ENCODE measurements around the gene VCAN.

VCAN gene

DNA sequence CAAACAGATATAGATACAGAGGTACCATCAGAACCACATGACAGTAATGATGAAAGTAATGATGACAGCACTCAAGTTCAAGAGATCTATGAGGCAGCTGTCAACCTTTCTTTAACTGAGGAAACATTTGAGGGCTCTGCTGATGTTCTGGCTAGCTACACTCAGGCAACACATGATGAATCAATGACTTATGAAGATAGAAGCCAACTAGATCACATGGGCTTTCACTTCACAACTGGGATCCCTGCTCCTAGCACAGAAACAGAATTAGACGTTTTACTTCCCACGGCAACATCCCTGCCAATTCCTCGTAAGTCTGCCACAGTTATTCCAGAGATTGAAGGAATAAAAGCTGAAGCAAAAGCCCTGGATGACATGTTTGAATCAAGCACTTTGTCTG lies 69.2 kb downstream of the VCAN start:
- no peak for DNase-seq

DNA sequence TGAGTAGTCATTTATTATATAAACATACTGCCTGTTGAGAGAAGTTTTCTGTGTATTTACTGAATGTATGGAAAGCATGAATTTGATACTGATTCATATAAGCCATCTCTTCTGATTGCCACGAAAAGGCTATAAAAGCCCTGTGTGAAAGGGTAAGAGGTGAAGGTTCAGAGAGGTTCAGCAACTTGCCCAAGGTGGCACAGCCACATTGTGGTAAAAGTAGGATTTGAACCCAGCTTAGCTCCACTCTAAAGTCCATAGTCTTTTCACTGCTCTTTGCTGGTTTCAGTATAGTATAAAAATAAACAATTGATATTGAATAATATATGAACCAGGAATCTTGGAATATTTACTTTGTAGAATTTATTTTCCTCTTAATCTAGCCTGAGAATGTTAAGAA lies 71.3 kb downstream of the VCAN start:
- DNase-seq = no peak

DNA sequence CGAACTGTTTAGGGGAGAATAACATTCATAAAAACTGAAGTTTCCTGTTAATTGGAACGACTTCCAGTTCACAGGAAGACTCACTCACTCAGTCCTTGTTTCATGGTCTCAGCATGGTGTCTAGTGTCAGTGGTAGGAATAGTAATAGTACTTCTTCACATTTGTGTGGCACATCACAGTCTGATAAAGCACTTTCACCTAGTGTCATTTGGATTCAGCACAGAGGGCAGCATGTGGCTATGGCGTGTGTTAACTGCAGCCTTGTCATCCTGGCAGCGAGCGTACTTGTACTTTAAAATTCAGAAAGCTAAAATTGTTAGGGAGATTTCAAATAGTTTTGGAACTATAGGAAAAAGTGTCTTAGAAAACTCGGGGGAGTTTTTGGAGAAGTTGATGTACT lies 72.4 kb downstream of the VCAN start:
- DNase-seq = no peak

DNA sequence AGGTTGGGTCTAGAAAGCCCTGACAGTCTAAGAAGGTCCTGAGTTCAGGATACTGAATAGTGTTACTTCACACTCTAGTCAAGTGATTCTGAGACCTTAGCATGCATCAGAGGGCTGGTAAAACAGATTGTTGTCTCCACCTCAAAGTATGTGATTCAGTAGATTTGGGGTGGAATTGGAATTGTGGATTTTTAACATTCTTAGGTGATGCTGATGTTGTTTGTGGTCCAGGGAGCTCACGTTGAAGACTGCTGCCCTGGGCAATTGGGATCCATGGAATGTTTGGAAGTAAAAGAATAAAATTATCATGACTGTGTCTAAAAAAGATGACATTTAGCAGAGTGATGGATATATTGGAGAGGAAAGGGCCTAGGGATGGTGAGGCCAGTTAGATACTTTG lies 75.6 kb downstream of the VCAN start:
- no peak for DNase-seq

DNA sequence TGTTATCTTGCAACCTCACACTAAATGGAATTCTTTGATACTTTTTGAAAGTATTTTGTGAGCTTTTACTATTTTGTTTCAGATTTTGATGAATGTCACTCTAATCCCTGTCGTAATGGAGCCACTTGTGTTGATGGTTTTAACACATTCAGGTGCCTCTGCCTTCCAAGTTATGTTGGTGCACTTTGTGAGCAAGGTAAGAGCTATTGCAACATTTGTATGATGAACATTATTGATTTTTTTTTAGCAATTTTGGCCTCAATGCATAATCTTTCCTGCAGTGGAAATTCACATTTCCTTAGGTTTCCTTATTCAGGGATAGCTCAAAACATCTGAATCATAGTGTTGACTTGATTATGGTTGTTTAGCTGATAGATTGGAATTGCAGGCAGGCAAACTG lies 76.3 kb downstream of the VCAN start:
- DNase-seq = no peak

DNA sequence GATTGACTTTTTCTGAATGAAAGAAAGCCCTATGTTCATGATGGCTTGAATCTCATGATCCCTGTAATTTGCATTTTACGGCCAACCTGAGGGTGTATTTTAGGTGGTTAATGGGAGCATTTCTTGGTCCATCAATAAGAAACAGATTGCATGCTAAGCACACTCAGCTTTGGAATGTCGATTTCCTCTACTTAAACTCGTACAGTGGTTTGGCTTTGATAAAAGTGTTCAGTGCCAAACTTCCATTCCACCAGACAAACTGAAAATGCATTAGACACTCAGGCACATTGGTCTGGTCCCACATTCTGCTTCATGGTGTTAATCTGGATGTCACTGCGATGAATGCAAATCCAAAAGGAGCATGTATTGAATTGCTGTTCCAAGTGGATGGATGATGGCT lies 77.0 kb downstream of the VCAN start:
- no peak for DNase-seq

DNA sequence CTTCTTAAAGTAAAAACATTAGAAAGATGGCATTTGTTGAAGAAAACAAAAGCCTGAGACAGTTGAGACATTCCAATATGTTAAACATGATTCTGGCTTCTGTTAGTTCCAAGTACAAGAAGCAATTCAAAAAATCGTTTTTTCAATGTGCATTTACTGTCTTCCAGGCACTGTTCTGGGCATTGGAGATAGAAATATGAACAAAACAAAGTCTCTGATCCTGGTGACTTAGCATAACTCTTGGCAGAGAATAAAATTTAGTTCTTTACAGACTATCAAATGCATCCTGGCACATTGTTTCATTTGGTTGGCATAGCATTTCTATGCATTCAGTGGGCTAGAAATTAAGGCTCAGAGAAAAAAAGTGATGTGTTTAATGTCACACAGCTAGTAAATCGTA lies 77.5 kb downstream of the VCAN start:
- DNase-seq = no peak

DNA sequence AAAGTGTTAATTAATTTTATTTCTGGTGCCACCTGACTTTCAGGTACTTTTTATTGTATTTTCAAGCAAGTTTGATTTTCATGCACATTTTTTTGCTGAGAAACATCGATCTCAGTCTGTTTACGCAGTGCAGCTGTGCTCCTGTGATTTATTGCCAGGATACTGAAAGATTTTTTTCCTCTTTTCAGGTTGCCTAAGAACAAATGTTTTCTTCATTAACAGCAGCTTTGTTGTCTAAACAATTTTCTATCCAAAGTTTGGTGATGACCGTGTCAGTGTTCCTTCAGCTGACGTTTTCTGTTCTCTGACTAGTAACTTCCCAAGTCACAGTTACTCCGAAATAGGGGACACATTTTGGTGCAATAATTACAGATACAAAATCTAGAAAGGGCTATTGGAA lies 78.1 kb downstream of the VCAN start:
- DNase-seq = no peak

DNA sequence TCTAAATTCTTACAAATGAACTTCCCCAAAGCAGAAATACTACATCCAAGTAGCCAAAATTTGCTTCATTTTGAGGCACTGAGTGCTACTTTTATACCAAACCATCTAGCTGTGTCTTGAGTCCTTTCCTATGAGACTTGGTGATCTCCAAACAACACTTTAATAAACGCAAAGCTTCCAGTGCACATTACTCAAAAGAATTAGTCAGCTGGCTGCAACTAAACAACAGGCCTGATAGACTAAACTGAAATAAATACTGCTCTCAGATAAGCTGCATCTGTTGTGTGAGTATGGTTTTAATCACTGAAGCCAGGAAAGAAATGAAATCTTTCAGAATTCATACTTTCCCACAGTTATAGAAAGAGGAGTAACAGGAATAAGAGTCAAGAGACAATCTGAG lies 80.3 kb downstream of the VCAN start:
- no peak for DNase-seq

DNA sequence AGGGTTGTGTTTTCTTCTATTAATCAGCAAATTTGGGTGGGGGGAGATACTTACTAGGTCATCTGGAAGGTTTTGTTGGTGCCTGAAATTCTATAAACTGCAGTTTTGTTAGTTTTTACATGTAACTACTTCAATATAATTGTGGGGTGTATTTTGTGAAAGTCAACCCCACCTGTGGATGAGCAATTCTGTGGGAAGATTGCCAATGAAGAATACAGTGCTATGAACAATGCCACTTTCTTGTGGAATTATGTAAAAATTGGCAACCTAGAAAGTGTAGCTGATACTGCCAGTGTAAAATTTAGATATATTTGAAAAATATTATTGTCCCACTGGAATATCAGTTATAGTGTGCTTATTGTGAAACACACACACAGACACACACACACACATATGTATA lies 80.7 kb downstream of the VCAN start:
- no peak for DNase-seq

DNA sequence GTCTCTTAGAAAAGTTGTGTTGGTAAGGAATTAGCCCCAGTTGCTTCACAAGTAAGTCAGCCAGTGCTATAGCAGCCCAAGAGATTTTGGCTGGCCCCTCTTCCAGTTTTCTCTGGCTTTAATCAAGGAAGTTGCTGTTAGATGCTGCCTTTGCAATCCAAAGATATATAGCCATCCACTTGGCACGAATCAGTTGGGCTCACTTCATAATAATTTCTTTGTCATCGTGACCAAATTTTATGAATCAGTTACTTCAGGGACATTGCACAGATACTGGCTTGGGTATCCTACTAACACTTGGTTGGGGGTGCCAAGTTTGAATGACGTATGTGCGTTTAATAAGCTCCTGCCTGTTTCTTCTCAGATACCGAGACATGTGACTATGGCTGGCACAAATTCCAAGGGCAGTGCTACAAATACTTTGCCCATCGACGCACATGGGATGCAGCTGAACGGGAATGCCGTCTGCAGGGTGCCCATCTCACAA lies 81.5 kb downstream of the VCAN start:
- DNase-seq = no peak

DNA sequence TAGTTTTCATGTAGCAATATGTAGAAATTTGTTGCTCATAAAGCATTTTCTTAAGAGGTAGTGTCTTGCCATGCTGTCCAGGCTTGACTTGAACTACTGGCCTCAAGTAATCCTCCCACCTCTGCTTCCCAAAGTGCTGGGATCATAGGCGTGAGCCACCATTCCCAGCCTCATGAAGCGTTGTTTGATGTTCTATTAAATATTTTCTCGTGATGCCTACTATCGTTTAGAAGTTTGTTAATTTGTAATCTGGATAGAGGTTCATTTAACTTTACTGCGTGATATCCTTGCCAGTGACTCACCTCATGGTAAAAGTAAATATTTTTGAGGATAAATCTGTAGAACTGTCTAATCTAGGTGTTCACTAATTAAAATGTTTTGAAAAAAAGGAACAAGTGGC lies 82.6 kb downstream of the VCAN start:
- DNase-seq = no peak

DNA sequence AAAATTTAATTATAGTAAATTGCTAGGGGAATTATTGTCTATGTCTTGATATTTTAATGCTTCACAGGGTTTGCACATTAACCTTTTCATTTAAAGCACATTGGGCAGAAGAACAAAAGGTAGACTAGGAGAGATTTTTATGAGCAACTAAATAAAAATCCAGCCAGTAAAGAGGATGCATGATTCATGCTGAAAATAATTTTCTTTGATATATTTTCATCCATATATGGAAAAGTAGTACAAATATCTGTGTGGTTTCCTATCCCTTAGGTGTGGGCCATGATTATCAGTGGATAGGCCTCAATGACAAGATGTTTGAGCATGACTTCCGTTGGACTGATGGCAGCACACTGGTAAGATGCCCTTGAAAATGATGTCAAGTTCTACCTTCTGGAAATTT lies 83.1 kb downstream of the VCAN start:
- no peak for DNase-seq

DNA sequence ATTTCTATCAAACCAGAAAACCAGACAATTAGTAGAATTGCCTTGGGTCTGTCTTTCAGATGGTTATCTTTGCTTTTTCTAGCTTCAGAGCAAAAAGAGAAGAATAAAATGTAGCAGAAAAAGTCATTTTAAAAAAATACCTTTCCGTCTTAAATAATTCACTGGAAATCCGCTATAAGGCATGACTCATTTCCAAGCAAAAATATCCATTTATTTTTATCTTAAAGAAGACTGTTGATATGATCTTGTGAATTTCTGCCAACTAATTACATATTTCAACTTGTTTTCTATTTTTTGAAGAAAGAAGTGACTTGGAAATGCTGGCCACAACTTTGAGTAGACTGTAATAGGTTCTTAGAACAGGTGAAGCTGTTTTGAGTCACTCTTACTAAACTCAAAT lies 83.7 kb downstream of the VCAN start:
- DNase-seq = no peak

DNA sequence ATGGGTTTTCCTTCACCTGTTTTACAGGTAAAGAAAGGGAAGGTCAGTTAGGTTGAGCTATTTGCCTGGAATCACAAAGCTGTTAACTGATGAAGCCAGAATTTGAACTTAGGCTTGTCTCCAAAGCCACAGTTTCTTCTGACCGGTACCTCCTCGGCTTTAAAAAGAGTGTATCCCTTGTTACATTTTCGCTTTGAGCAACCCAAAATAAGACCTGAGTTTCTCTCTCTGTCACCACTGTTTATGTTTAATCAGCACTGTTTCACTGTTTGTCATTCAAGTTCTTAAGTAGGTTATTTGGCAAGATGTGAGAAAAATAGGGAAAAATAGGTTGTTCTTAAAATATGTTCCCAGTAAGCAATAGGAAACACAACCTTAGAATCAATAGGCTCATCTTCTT lies 84.6 kb downstream of the VCAN start:
- no peak for DNase-seq

DNA sequence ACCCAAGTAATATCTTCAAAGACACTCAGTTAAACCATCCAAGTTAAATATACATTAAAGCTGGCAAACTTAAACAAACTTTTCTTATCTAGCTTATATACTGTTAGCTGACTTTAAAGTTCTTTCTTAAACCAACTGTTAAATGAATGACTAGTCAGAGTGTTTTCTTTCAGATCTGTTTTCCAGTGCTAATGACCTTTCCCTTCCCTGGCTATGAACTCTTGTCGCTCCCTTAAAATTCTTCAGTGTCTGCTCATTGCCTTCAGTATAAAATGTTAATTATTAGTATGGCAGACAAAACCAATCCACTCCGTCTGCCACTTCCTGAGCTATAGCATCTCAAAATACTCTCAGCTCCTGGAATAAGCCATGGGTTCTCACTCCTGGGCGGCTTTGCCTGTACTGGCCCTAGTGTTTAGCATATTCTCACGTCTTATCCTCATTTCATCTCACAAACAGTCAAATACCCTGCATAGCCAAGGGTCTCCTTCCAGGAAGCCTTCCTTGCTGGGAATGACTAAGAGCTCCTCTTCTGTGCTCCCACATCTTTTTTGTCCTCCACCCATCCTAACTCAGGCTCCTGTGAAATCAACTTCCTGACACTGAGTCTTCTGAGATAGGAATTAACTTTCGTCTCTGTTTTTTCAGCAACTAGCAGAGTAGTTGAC lies 87.7 kb downstream of the VCAN start:
- no peak for DNase-seq

DNA sequence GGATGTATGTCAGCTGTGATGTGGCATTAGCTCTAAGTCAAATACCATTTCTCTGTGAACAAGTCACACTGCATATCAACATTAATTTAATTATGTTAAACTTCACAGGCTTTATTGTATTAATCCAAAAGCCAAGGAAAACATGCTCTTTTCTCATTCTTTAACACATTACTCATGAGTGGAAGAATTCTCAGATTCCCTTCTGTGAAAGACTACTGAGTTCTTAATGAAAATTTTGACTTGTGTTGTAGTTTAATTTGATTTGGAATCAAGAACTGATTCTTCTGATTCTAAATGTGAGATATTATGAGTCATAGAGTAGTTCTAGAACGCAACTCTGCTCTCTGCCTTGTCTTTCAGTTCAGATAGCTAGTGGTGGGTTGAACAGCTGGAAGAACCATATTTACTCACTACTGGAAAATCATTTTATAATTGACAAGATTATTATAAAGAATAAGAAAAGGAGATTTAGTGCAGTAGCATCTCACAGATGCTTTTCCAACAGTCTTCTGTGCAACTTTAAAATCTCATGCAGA lies 90.6 kb downstream of the VCAN start:
- DNase-seq = no peak

DNA sequence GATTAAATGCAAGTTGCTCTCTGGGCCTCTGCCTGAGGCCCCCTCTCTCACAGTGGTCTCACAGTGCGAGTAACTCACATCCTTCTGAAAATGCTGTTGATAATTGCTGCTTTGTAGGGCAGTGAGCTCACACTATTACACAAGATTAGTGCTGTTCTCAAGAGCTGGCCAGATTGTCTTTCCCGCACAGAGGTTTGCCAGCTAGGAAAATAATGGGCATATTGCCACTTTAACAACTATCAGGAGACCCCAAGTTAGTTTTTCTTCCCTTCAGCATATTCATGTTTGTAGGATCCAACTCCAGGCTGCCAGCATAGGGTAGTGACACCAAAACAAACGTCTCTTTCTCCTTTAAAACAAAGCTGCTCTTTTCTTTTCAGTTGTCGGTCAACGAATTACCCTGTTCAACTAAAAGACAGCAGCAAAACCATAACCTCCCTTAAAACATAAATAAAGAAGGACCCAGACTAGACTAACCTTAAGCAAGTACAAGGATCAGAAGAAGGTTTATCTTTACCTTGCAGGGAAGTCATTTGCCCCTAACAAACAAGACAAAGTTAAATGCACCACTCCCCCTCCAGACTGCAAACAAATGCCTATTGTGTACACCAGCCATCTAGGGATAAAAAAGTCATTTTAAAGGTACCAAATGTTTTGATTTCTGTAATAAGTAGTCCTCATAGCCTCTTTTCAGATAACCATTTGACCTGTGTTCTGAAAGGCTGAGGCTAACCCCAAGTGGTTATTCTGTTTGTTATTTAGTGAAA lies 91.4 kb downstream of the VCAN start:
- no peak for DNase-seq

DNA sequence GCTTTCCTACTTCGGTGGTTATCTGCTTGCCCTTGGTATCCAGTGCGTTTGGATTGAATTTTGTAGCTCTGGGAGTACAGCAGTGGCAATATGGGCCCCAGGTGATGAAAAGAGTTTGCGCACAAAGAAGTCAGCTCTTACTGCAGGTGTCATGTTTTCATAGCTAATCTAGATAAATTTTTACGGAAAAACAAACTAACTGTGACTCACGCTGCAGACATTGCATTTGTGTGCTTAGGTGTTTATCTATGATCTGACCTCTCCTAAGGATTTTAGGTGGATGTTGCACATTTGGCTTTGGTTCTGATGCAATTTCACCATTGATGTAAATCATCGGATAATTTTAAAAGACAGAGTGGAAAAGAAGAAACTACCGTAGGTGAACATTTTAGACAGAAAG lies 92.1 kb downstream of the VCAN start:
- DNase-seq = no peak

DNA sequence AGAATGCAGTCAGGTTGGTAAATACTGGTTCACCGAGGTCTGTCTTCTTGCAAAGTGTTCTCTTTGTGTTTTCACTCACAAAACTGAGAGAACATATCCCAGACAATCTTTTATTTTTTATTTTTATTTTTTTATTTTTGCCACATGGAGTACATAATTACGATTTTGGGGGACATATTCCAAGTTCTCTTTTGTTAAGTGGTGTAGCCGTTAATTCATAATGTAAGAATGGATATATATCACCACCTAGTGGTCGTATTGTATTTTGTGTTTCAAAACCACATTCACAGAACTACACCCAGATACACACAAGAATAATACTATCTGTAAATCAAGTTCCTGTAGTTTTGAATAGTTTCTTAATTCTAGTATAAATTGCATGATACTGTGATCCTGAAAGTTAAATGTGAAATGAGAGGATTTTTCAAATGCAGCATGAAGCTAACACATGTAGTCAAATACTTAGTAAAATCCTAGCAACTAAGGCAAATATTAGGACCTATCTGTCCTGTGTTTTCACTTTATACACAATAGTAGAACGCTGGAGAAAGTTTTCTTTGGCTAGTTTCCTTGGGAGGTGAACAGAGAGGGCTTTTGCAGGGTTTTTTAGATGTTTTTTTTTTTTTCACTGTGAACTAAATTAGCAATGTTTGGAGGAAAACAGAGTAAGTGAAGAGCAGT lies 92.7 kb downstream of the VCAN start:
- DNase-seq = no peak

DNA sequence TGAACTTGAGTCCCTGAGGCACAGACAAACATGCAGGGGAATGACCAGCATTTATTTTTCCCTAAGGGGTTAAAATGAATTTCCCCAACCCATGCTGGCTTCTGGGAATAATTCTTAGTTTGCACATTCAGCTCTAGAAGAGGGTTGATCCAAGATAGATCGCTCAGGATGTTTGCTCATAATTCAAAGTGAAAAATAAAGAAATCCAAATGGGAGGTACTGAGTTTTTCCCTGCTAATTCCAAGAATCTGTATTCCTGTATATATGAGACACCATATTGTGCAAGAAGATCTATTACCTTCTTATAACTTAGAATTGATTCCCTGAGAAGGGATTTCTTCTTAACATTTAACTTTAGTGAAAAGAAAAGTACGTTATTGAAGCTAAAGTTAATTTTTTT lies 96.2 kb downstream of the VCAN start:
- DNase-seq = no peak

DNA sequence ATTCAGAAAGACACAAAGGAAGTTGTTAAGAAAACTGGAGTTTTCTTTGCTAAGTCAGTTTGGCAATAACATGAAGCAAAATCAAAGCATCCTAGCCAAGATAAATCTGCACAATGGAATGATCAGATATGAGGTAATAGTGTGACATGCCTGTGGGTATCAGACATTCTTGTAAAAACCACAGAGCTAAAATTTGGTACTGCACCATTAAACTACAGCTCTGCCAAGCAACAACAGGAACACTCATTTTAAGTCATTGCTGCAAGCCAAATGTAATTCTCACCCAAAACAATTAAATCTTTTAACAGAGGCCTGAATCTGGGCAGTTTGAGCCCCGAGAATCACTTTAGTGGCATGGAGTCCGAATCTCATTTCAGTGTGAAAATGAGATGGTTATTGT lies 96.6 kb downstream of the VCAN start:
- DNase-seq = no peak

DNA sequence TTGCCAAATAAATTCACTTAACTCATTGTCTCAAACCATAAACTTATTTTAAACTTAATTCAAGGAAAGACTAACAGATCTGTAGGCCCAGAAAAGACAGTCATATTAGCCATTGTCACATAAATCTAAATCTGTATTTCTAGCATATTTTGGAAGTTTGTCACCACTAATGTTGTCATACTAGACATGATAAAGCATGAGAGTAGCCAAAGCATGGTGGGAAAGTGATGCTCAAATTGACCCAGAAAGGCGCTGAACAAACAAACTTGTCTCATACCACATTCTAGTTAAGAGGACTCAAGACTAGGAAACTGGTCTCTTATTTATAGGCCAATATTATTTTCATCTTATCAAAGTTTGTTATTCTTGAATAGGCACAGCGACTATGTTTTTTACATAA lies 99.4 kb downstream of the VCAN start:
- no peak for DNase-seq

DNA sequence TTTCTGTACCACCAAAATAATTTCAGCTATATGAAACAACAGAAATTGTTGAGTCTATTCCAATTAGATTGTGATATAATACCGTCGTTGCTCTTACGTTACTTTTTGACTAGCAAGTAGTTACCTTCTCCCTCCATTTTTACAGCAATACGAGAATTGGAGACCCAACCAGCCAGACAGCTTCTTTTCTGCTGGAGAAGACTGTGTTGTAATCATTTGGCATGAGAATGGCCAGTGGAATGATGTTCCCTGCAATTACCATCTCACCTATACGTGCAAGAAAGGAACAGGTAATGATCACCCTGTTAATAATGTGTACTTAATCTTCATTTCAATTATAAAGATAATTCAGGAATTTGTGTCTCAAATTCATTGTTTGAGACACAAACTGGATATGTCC lies 100.7 kb downstream of the VCAN start:
- no peak for DNase-seq

All from activated CD8-positive, alpha-beta memory T cell treated with anti-CD3 and anti-CD28 coated beads, Interleukin-2, amount 50 U/mL, for 48 hours (primary cell).